RPMI7951 (cell line): ENCODE results near the gene ZBTB7C. TPM values are rescaled to one million over a fixed set of nuclear protein-coding genes. Genes with fewer than 3 reads are reported as not detected.

Experiments used
- DNase-seq: peaks from one replicate; pipeline ENCODE4 v3.0.0-alpha.2; 2012; ENCODE audit warnings: low read depth
- total RNA-seq: library from RNA; depleted of rRNA; stranded (reverse); fragments of >200 nt; shearing (Covaris generic); gene quantifications from 2 replicates; pipeline ENCODE4 v1.2.3, GENCODE V29; 2014

ZBTB7C gene
- total RNA-seq, 1 experiment from 2014 or later: 0.12 TPM

GRCh38 chr18:48064978-48065600 is 344.1 kb downstream of the ZBTB7C start:
- no peak for DNase-seq

- no peak for DNase-seq
Observed at GRCh38 chr18:48061781-48062570, 347.2 kb downstream of the ZBTB7C start.

GRCh38 chr18:48060970-48061369 is 348.2 kb downstream of the ZBTB7C start:
- no peak for DNase-seq

- DNase-seq: no peak
Observed at GRCh38 chr18:48060346-48060745, 348.8 kb downstream of the ZBTB7C start.

GRCh38 chr18:48059455-48060010 is 349.6 kb downstream of the ZBTB7C start:
- no peak for DNase-seq

- no peak for DNase-seq
Observed at GRCh38 chr18:48058486-48058885, 350.7 kb downstream of the ZBTB7C start.

GRCh38 chr18:48057018-48057417 is 352.2 kb downstream of the ZBTB7C start:
- no peak for DNase-seq

GRCh38 chr18:48055351-48055750 is 353.8 kb downstream of the ZBTB7C start:
- no peak for DNase-seq

- no peak for DNase-seq
Observed at GRCh38 chr18:48053881-48054816, 355.0 kb downstream of the ZBTB7C start.

- no peak for DNase-seq
Observed at GRCh38 chr18:48052842-48053241, 356.3 kb downstream of the ZBTB7C start.

- DNase-seq: no peak
Observed at GRCh38 chr18:48051945-48052840, 357.0 kb downstream of the ZBTB7C start.

- no peak for DNase-seq
Observed at GRCh38 chr18:48050176-48050575, 359.0 kb downstream of the ZBTB7C start.

GRCh38 chr18:48049757-48050156 is 359.4 kb downstream of the ZBTB7C start:
- DNase-seq: no peak

- no peak for DNase-seq
Observed at GRCh38 chr18:48048251-48048650, 360.9 kb downstream of the ZBTB7C start.

- DNase-seq: no peak
Observed at GRCh38 chr18:48046843-48047242, 362.3 kb downstream of the ZBTB7C start.

GRCh38 chr18:48045744-48046143 is 363.4 kb downstream of the ZBTB7C start:
- DNase-seq: no peak

- no peak for DNase-seq
Observed at GRCh38 chr18:48044944-48045343, 364.2 kb downstream of the ZBTB7C start.

- no peak for DNase-seq
Observed at GRCh38 chr18:48043166-48043565, 366.0 kb downstream of the ZBTB7C start.

- DNase-seq: no peak
Observed at GRCh38 chr18:48042431-48042830, 366.8 kb downstream of the ZBTB7C start.

- no peak for DNase-seq
Observed at GRCh38 chr18:48040457-48041110, 368.6 kb downstream of the ZBTB7C start.
